ENCODE measurements around the gene NXPH1.

The NXPH1 gene

DNA sequence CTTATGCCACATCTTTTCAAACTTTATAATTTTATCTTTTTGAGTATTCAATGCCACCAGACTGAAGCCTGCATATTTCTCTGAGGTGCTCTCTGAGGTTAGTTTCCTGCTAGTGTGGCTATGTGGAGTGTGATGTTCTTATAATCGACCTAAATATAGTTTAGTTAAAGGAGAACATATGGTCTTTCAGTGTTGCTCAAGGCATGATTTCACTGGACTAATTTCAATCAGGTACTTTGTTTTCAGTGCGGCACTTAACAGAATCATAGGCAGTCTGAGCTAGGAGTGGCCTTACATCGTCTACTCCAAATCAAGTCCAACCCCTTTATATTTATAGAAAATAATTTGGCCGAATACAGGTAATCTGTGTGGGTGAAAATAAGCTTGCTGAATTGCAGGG, 134.2 kb downstream of the NXPH1 start:
- DNase-seq (ENCODE audit: low spot score) = no peak
- TF ChIP-seq, protein P1, sequence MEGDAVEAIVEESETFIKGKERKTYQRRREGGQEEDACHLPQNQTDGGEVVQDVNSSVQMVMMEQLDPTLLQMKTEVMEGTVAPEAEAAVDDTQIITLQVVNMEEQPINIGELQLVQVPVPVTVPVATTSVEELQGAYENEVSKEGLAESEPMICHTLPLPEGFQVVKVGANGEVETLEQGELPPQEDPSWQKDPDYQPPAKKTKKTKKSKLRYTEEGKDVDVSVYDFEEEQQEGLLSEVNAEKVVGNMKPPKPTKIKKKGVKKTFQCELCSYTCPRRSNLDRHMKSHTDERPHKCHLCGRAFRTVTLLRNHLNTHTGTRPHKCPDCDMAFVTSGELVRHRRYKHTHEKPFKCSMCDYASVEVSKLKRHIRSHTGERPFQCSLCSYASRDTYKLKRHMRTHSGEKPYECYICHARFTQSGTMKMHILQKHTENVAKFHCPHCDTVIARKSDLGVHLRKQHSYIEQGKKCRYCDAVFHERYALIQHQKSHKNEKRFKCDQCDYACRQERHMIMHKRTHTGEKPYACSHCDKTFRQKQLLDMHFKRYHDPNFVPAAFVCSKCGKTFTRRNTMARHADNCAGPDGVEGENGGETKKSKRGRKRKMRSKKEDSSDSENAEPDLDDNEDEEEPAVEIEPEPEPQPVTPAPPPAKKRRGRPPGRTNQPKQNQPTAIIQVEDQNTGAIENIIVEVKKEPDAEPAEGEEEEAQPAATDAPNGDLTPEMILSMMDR (IDR thresholded peaks at IDR 0.05; ENCODE audit: extremely low read depth, missing control alignments) = no peak

DNA sequence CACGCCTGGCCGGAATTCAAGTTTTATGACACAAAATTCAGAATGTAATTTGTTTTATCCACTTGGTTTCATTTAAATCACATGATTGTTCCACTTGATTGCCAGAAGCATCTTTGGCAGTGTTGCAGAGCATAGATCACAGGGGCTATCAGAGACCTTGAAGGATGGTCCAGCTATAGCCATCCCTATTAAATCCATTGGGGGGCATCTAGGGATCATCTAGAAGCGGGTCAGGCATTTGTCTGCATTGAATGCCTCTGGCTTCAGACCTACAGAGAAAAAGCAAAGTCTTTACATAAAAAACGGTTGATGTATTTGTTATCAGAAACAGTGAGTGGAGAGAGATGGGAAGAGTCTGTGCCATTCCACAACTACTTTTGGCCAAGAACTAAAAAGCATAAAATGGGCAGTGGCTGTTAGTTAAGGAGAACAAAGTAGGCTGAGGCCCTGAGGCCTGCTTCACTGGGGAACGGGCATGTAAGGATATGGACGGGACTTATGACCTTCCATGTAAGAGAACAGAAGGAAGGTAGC, 146.3 kb downstream of the NXPH1 start:
- TF ChIP-seq, protein P1 (IDR thresholded peaks at IDR 0.05; ENCODE audit: extremely low read depth, missing control alignments) = no peak
- no peak for DNase-seq (ENCODE audit: low spot score)

DNA sequence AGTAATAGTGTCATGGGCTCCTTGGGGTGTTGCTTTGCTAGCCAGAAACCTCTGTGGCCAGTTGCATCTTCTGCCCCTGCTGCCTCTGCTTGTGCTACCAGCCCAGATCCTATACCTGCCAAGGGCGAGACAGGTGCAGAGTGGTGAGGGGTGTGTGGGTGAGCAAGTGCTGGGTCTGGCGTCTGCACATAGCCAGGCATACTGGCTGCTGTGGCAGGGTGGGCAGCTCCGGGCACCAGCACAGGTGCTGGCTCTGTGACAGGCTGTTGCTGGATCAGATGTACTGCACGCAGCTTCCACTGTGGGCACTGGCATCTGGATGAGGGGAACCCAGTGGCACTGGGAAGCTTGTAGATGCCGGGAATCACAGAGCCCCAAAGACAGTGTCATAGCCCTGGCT, 148.4 kb downstream of the NXPH1 start:
- TF ChIP-seq, protein P1 (IDR thresholded peaks at IDR 0.05; ENCODE audit: extremely low read depth, missing control alignments) = no peak
- DNase-seq (ENCODE audit: low spot score) = no peak

DNA sequence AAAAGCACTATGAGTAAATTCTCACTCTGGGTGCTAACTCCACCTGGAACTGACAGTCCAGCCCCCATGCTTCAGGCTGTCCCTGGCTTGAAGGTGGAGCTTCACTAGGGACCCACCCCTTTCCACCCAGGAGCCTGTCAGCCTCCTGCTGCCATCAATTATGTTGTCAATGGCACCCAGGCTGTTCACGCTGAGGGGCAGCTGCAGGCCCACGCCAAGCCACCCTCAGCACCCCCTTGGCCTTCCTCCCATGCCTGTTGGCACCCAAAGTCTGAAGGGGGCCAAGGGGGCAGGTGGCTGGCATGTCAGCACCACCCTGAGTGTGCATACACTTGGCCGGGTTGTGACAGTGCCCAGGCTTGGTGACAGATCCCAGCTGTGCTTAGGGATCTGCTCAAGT, 149.3 kb downstream of the NXPH1 start:
- TF ChIP-seq, protein P1 (IDR thresholded peaks at IDR 0.05; ENCODE audit: extremely low read depth, missing control alignments) = no peak

DNA sequence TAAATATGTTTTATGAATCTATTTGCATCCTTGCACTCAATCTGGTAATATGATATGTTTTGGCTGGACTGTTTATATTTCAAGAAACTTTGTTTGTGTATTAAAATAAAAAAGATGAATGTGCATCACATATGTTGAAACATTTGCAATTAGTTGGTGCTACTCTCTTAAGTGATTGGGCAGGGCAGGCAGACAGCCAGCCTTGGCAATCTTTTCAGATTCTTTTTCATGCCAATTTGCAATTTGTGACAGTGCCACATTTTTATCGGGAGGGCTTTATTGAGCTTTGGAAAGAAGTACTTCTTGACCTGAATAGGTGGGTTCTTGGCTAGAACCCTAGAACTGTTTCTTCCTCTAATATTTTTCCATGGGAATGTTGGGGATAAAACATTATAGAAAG, 152.2 kb downstream of the NXPH1 start:
- TF ChIP-seq, protein P1 (IDR thresholded peaks at IDR 0.05; ENCODE audit: extremely low read depth, missing control alignments) = no peak

More for the DNA sequence above, 149.3 kb downstream of the NXPH1 start:
- DNase-seq (ENCODE audit: low spot score) = no peak

DNA sequence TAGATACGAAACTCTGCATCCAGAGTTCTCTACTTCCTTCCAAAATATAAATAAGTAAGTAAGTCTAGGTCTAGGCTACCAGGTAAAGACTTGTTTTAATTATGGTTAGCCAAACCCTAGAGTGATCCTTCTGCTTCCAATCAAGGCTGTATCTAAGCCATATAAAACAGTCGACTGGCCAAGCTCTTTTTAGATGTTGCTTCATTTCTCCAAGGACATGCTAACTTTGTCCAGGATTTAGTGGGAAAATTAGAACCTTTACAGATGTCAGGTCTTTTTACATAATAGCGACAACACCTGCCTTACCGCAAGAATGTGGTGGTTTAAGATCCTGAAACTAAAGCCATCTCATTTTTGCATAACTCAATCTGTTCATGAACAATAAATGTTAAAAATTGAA, 156.8 kb downstream of the NXPH1 start:
- TF ChIP-seq, protein P1 (IDR thresholded peaks at IDR 0.05; ENCODE audit: extremely low read depth, missing control alignments) = no peak
- DNase-seq (ENCODE audit: low spot score) = no peak

More for the DNA sequence above, 152.2 kb downstream of the NXPH1 start:
- DNase-seq (ENCODE audit: low spot score) = no peak

DNA sequence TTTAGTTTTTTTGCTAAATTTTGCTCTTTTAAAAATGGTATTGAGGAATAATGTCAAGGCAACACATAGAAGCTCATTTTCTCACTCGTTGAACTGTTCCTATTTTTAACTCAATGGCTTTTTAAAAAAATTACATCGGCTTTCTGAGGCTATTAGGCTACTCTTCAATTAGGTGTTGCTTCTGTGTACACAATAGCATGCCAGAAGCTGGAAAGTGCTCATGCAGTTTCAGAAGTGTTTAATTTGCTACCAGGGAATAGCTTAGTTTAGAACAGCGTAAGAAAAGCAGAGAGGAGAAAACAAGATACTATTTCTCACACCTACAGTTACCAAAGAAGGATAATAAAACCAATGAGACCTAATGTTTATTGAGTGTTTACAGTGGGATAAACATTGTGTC, 157.4 kb downstream of the NXPH1 start:
- DNase-seq (ENCODE audit: low spot score) = no peak

More for the DNA sequence above, 157.4 kb downstream of the NXPH1 start:
- TF ChIP-seq, protein P1 (IDR thresholded peaks at IDR 0.05; ENCODE audit: extremely low read depth, missing control alignments) = no peak
